HepG2 (cell line): ENCODE measurements around the gene PMM2. TPM values are rescaled to one million over a fixed set of nuclear protein-coding genes. Genes with fewer than 3 reads are reported as not detected.
A peak's percentile ranks its signal among the peaks of the same experiment; 100 is the strongest.

Experiments
- ARHGAP35 ChIP-seq: sonication (generic); formaldehyde crosslinking; IDR thresholded peaks from 2 replicates; pipeline ENCODE4 v1.9.0; 2022; ENCODE audit warnings: mild to moderate bottlenecking, inconsistent platforms, moderate library complexity, missing genetic modification reagents, borderline replicate concordance
- CERS6 ChIP-seq: sonication (generic); formaldehyde crosslinking; IDR thresholded peaks from 2 replicates; pipeline ENCODE4 v1.5.0; 2020; ENCODE audit warnings: missing genetic modification reagents
- HES4 ChIP-seq: sonication (generic); formaldehyde crosslinking; IDR thresholded peaks from 2 replicates; pipeline ENCODE4 v1.9.0; 2021; ENCODE audit warnings: mild to moderate bottlenecking, missing genetic modification reagents, borderline replicate concordance
- NR2F2 ChIP-seq: IDR thresholded peaks from 2 replicates; pipeline ENCODE4 v1.6.1; 2012; ENCODE audit warnings: low read depth, inconsistent platforms, borderline replicate concordance
- POLR2AphosphoS5 ChIP-seq: IDR thresholded peaks from 2 replicates; pipeline ENCODE4 v1.6.1; 2012; ENCODE audit warnings: low read depth, low read length
- TEF ChIP-seq: sonication (generic); formaldehyde crosslinking; IDR thresholded peaks from 2 replicates; pipeline ENCODE4 v1.5.0; 2020; ENCODE audit warnings: missing genetic modification reagents
- THAP7 ChIP-seq: sonication (generic); formaldehyde crosslinking; IDR thresholded peaks from 2 replicates; pipeline ENCODE4 v1.8.1; 2023; ENCODE audit warnings: mild to moderate bottlenecking, missing genetic modification reagents
- TRIM24 ChIP-seq: sonication (generic); formaldehyde crosslinking; IDR thresholded peaks from 2 replicates; pipeline ENCODE4 v1.8.0; 2022; ENCODE audit warnings: mild to moderate bottlenecking, missing genetic modification reagents
- XBP1 ChIP-seq: sonication (generic); formaldehyde crosslinking; IDR thresholded peaks from 2 replicates; pipeline ENCODE4 v1.5.0; 2020; ENCODE audit warnings: missing genetic modification reagents
- ZBTB10 ChIP-seq: sonication (generic); formaldehyde crosslinking; IDR thresholded peaks from 2 replicates; pipeline ENCODE4 v1.4.0; 2020; ENCODE audit warnings: missing genetic modification reagents, borderline replicate concordance
- ZBTB38 ChIP-seq: sonication (generic); formaldehyde crosslinking; IDR thresholded peaks from 2 replicates; pipeline ENCODE4 v1.5.1; 2020; ENCODE audit warnings: mild to moderate bottlenecking, missing genetic modification reagents
- ZFP36 ChIP-seq: fragments of 150-350 bp; IDR thresholded peaks from 2 replicates; pipeline ENCODE4 v1.6.1; 2018; ENCODE audit warnings: borderline replicate concordance, low read length, low read depth; ENCODE audit not compliant: partially characterized antibody
- ZNF136 ChIP-seq: sonication (generic); formaldehyde crosslinking; IDR thresholded peaks from 2 replicates; pipeline ENCODE4 v1.8.1; 2022; ENCODE audit warnings: low read depth, mild to moderate bottlenecking, moderate library complexity, missing genetic modification reagents
- ZNF24 ChIP-seq: fragments of 450-650 bp; IDR thresholded peaks from 2 replicates; pipeline ENCODE4 v1.6.1; 2017; ENCODE audit warnings: antibody characterized with exemption, mild to moderate bottlenecking
- ZNF281 ChIP-seq: sonication (generic); formaldehyde crosslinking; IDR thresholded peaks from 2 replicates; pipeline ENCODE4 v1.4.0; 2020; ENCODE audit warnings: missing genetic modification reagents, borderline replicate concordance
- ZNF367 ChIP-seq: sonication (generic); formaldehyde crosslinking; IDR thresholded peaks from 2 replicates; pipeline ENCODE4 v1.4.0; 2020; ENCODE audit warnings: missing genetic modification reagents, borderline replicate concordance
- ZXDC ChIP-seq: sonication (generic); formaldehyde crosslinking; IDR thresholded peaks from 2 replicates; pipeline ENCODE4 v1.5.0; 2020; ENCODE audit warnings: mild to moderate bottlenecking, missing genetic modification reagents
- polyA plus RNA-seq, 8 experiments: library from polyadenylated mRNA; depleted of rRNA in 3 of 8; stranded (reverse) in 7 of 8; unstranded in 1 of 8; fragments of >200 nt; fragmentation: Illumina TruSeq in 4 of 8; extraction: Trizol in 4 of 8; gene quantifications; 2 replicates each; pipeline versions ENCODE4 v1.2.1 to v1.2.3, GENCODE V29; 2011 to 2016; ENCODE audit warnings: low read depth in 4 of 8, missing spikeins in 1 of 8, mixed read lengths in 1 of 8; ENCODE audit not compliant: insufficient read depth in 1 of 8
- total RNA-seq, 5 experiments: library from RNA; depleted of rRNA; stranded (reverse); fragments of >200 nt; fragmentation: Illumina TruSeq; extraction: Trizol; gene quantifications; 2 replicates each; pipeline ENCODE4 v1.2.3, GENCODE V29; 2016; ENCODE audit warnings: low read depth in 1 of 5

Gene PMM2
- total and polyA plus RNA-seq, 2 of the 13 experiments (the other 11 are each of a cell fraction or from before 2014, with no cell fraction given): 52.2 to 93.7 TPM

- TF ChIP-seq POLR2AphosphoS5: peak; percentile 75
- TF ChIP-seq HES4 (CRISPR knock-in tag): peak; percentile 15; the same call in 1 of the 2 replicates
- TF ChIP-seq ZNF136 (CRISPR knock-in tag): peak; percentile 77; the same call in 1 of the 2 replicates
- TF ChIP-seq ARHGAP35 (CRISPR knock-in tag): no peak
- no peak for TF ChIP-seq ZNF24
- TF ChIP-seq ZXDC: peak; percentile 53; the same call in 1 of the 2 replicates
- TF ChIP-seq ZFP36: no peak
- no peak; the same call in 1 of the 2 replicates for TF ChIP-seq ZNF281 (CRISPR knock-in tag)
- TF ChIP-seq ZBTB38 (CRISPR knock-in tag): peak; percentile 62; the same call in 1 of the 2 replicates
- no peak; the same call in 1 of the 2 replicates for TF ChIP-seq TEF (CRISPR knock-in tag)
- no peak for TF ChIP-seq TRIM24
- peak; percentile 40; the same call in 1 of the 2 replicates for TF ChIP-seq ZBTB10 (CRISPR knock-in tag)
- TF ChIP-seq NR2F2: no peak
- TF ChIP-seq THAP7 (CRISPR knock-in tag): peak; percentile 83; the same call in 1 of the 2 replicates
- TF ChIP-seq ZNF367 (CRISPR knock-in tag): no peak
- TF ChIP-seq XBP1 (CRISPR knock-in tag): no peak
- no peak for TF ChIP-seq CERS6 (CRISPR knock-in tag)
Measured at GRCh38 chr16:8869212-8869987, 71.8 kb downstream of the PMM2 start (continued).
